H9 (cell line): ENCODE results near the gene PLCG1. TPM values are rescaled to one million over a fixed set of nuclear protein-coding genes. Genes with fewer than 3 reads are reported as not detected.

Experiments used
- DNase-seq: peaks from one replicate; pipeline ENCODE4 v3.0.0-alpha.2; 2017
- H2AFZ ChIP-seq: one replicate; pipeline ENCODE4 v1.6.1; 2013; ENCODE audit warnings: mild to moderate bottlenecking, low read length, control low read depth, moderate library complexity
- H2AK5ac ChIP-seq: 2 replicates; pipeline ENCODE4 v1.6.1; 2013; ENCODE audit warnings: low read length, control low read depth, mixed read lengths; ENCODE audit not compliant: insufficient read length
- H2BK120ac ChIP-seq: one replicate; pipeline ENCODE4 v1.6.1; 2013; ENCODE audit warnings: low read depth, mild to moderate bottlenecking, low read length, control low read depth, inconsistent platforms; ENCODE audit not compliant: poor library complexity, severe bottlenecking
- H2BK12ac ChIP-seq: 2 replicates; pipeline ENCODE4 v1.6.1; 2013; ENCODE audit warnings: low read length, control low read depth, mixed read lengths, low read depth; ENCODE audit not compliant: insufficient read length
- H2BK15ac ChIP-seq: 2 replicates; pipeline ENCODE4 v1.6.1; 2013; ENCODE audit warnings: low read depth, low read length, control low read depth
- H2BK20ac ChIP-seq: one replicate; pipeline ENCODE4 v1.6.1; 2013; ENCODE audit warnings: low read depth, mild to moderate bottlenecking, low read length, control low read depth, inconsistent platforms; ENCODE audit not compliant: poor library complexity, severe bottlenecking
- H2BK5ac ChIP-seq: 2 replicates; pipeline ENCODE4 v1.6.1; 2013; ENCODE audit warnings: low read length, control low read depth, mixed read lengths; ENCODE audit not compliant: insufficient read length
- H3K14ac ChIP-seq: 2 replicates; pipeline ENCODE4 v1.6.1; 2013; ENCODE audit warnings: low read length, control low read depth; ENCODE audit not compliant: insufficient read depth
- H3K18ac ChIP-seq: 2 replicates; pipeline ENCODE4 v1.6.1; 2013; ENCODE audit warnings: low read depth, mild to moderate bottlenecking, mixed read lengths, low read length, control low read depth; ENCODE audit not compliant: insufficient read length
- H3K23ac ChIP-seq: 2 replicates; pipeline ENCODE4 v1.6.1; 2013; ENCODE audit warnings: low read length, control low read depth, mixed read lengths, low read depth; ENCODE audit not compliant: insufficient read length
- H3K23me2 ChIP-seq: 2 replicates; pipeline ENCODE4 v1.6.1; 2013; ENCODE audit warnings: low read depth, mild to moderate bottlenecking, mixed read lengths, low read length, control low read depth; ENCODE audit not compliant: insufficient read length, poor library complexity, severe bottlenecking
- H3K27ac ChIP-seq: 2 replicates; pipeline ENCODE4 v1.5.1; 2013; ENCODE audit warnings: low read length, control low read depth, mixed read lengths, low read depth; ENCODE audit not compliant: insufficient read length
- H3K27me3 ChIP-seq: 2 replicates; pipeline ENCODE4 v1.6.1; 2013; ENCODE audit warnings: low read length, control low read depth, inconsistent platforms; ENCODE audit not compliant: insufficient read depth
- H3K4ac ChIP-seq: 2 replicates; pipeline ENCODE4 v1.6.1; 2013; ENCODE audit warnings: low read depth, mild to moderate bottlenecking, control low read depth, inconsistent platforms, low read length, moderate library complexity
- H3K4me1 ChIP-seq: 2 replicates; pipeline ENCODE4 v1.6.1; 2013; ENCODE audit warnings: low read length, control low read depth, inconsistent platforms; ENCODE audit not compliant: insufficient read depth
- H3K4me2 ChIP-seq: 2 replicates; pipeline ENCODE4 v1.6.1; 2013; ENCODE audit warnings: low read length, control low read depth, mixed read lengths; ENCODE audit not compliant: insufficient read length, insufficient read depth
- H3K56ac ChIP-seq: 2 replicates; pipeline ENCODE4 v1.6.1; 2013; ENCODE audit warnings: low read depth, mild to moderate bottlenecking, mixed read lengths, low read length, control low read depth; ENCODE audit not compliant: insufficient read length
- H3K79me1 ChIP-seq: 2 replicates; pipeline ENCODE4 v1.6.1; 2013; ENCODE audit warnings: low read depth, mild to moderate bottlenecking, moderate library complexity, low read length, control low read depth, inconsistent platforms; ENCODE audit not compliant: insufficient read depth, poor library complexity, severe bottlenecking
- H3K79me2 ChIP-seq: 2 replicates; pipeline ENCODE4 v1.6.1; 2013; ENCODE audit warnings: low read length, control low read depth, inconsistent platforms; ENCODE audit not compliant: insufficient read depth
- H3K9ac ChIP-seq: 2 replicates; pipeline ENCODE4 v1.6.1; 2013; ENCODE audit warnings: low read length, control low read depth, mixed read lengths; ENCODE audit not compliant: insufficient read length; ENCODE audit errors: extremely low read depth
- H3K9me3 ChIP-seq: one replicate; pipeline ENCODE4 v1.6.1; 2013; ENCODE audit warnings: low read depth, low read length, inconsistent platforms; ENCODE audit not compliant: control insufficient read depth
- H3T11ph ChIP-seq: one replicate; pipeline ENCODE4 v1.6.1; 2013; ENCODE audit warnings: mild to moderate bottlenecking, low read length, control low read depth, inconsistent platforms
- H4K20me1 ChIP-seq: one replicate; pipeline ENCODE4 v1.6.1; 2013; ENCODE audit not compliant: control insufficient read depth, insufficient read length, insufficient read depth
- H4K5ac ChIP-seq: 2 replicates; pipeline ENCODE4 v1.6.1; 2013; ENCODE audit warnings: low read depth, mild to moderate bottlenecking, mixed read lengths, low read length, control low read depth; ENCODE audit not compliant: insufficient read length
- H4K8ac ChIP-seq: replicated peaks from 2 replicates; pipeline ENCODE4 v1.6.1; 2013; ENCODE audit warnings: low read length, control low read depth, mixed read lengths, low read depth; ENCODE audit not compliant: insufficient read length
- H4K91ac ChIP-seq: 2 replicates; pipeline ENCODE4 v1.6.1; 2013; ENCODE audit warnings: low read depth, mild to moderate bottlenecking, moderate library complexity, mixed read lengths, low read length, control low read depth; ENCODE audit not compliant: insufficient read length
- H3K27ac Mint-ChIP-seq, 3 experiments: 2 replicates in 2 of 3; 3 replicates in 1 of 3; pipeline ENCODE4 v1.8.0; 2020 to 2021; ENCODE audit warnings: mixed read lengths in 3 of 3, mild to moderate bottlenecking in 1 of 3, moderate library complexity in 1 of 3
- H3K27me3 Mint-ChIP-seq: 2 replicates; pipeline ENCODE4 v1.8.0; 2021; ENCODE audit warnings: low read depth, mild to moderate bottlenecking, moderate library complexity, mixed read lengths
- H3K36me3 Mint-ChIP-seq, 3 experiments: 2 replicates in 2 of 3; 3 replicates in 1 of 3; pipeline ENCODE4 v1.8.0; 2020 to 2021; ENCODE audit warnings: low read depth in 3 of 3, mixed read lengths in 3 of 3; ENCODE audit not compliant: insufficient read depth in 1 of 3
- H3K4me1 Mint-ChIP-seq, 2 experiments: 2 replicates each; pipeline ENCODE4 v1.8.0; 2020; ENCODE audit warnings: mixed read lengths in 2 of 2
- H3K4me3 Mint-ChIP-seq, 2 experiments: 2 replicates in 1 of 2; 3 replicates in 1 of 2; pipeline ENCODE4 v1.8.0; 2020 to 2021; ENCODE audit warnings: mild to moderate bottlenecking in 2 of 2, mixed read lengths in 2 of 2, moderate library complexity in 1 of 2
- H3K9me3 Mint-ChIP-seq, 2 experiments: 2 replicates in 1 of 2; 3 replicates in 1 of 2; pipeline ENCODE4 v1.8.0; 2020; ENCODE audit warnings: mild to moderate bottlenecking in 2 of 2, mixed read lengths in 2 of 2, moderate library complexity in 1 of 2
- WGBS: extraction: QIAGEN DNeasy Blood & Tissue Kit; methylation state at CpG from one replicate; pipeline ENCODE4 v1.1.7; 2013; ENCODE audit warnings: missing lambda C conversion rate, low lambda C conversion rate, mixed read lengths; ENCODE audit not compliant: insufficient read length; ENCODE audit errors: extremely low coverage; 5-methylcytosine and 5-hydroxymethylcytosine counted together
- total RNA-seq: library from RNA; stranded (reverse); gene quantifications from 2 replicates; pipeline ENCODE4 v1.2.1, GENCODE V29; 2021
- TF ChIP-seq, protein P1 (sequence below): fragments of 200-600 bp; sonication (generic); conservative IDR thresholded peaks from 3 replicates; pipeline ENCODE4 v1.8.0; 2021; ENCODE audit warnings: antibody characterized with exemption, mild to moderate bottlenecking

PLCG1 gene
- total RNA-seq, 1 experiment from 2014 or later: 171 TPM

DNA sequence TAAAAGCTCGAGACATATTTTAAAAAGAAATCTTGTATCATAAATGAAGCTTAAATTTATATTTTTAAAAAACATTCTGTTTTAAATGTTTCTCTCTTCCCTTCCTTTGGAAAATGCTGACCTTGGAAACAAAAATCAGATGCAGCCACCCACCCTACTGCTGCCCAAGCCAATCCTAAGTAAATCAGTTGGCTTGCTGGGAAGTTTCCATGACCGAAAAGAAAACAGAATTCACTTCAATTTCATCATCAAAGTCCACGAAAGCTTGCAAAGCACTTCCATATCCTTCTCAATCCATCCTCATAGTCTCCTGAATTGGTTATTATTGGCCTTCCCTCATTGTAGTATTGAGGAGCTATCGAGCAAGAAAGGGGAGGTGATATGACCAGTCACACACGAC is 80.1 kb downstream of the PLCG1 start:
- no peaks in the 10 kb centered on the region for H3K79me2 ChIP-seq

More for the DNA sequence above, 80.1 kb downstream of the PLCG1 start:
- no peaks in the 10 kb centered on the region for H3K23me2 ChIP-seq
- Mint-ChIP-seq H3K4me3 (no peak overlapping the region), H3K4me1 (no peaks in the 10 kb centered on the region), H3K9me3 (no peaks in the 10 kb centered on the region), H3K36me3 (no peaks in the 10 kb centered on the region), H3K27me3 (no peaks in the 10 kb centered on the region; the same call in 1 of the 2 replicates), H3K27ac (no peak overlapping the region)
- H3T11ph ChIP-seq: no peak overlapping the region
- WGBS: no CpG with 5 or more reads among the region's 5 CpGs
- H3K14ac ChIP-seq: no peak overlapping the region
- no peak overlapping the region for H2BK15ac ChIP-seq
- no peak overlapping the region for H2AFZ ChIP-seq
- no peak overlapping the region for H3K4ac ChIP-seq
- no peaks in the 10 kb centered on the region for H3K4me1 ChIP-seq
- H2BK5ac ChIP-seq: no peak overlapping the region
- H3K23ac ChIP-seq: no peak overlapping the region
- no peak overlapping the region for H2BK120ac ChIP-seq
- H4K5ac ChIP-seq: no peak overlapping the region
- H4K20me1 ChIP-seq: no peaks in the 10 kb centered on the region
- no peaks in the 10 kb centered on the region for H3K9me3 ChIP-seq
- H3K18ac ChIP-seq: no peak overlapping the region
- H3K56ac ChIP-seq: no peak overlapping the region
- no peak overlapping the region for H3K4me2 ChIP-seq
- no peak overlapping the region for H3K9ac ChIP-seq
- no peak for DNase-seq
- H2BK12ac ChIP-seq: no peak overlapping the region
- H2AK5ac ChIP-seq: no peak overlapping the region
- H3K27me3 ChIP-seq: no peaks in the 10 kb centered on the region
- TF ChIP-seq, protein P1, sequence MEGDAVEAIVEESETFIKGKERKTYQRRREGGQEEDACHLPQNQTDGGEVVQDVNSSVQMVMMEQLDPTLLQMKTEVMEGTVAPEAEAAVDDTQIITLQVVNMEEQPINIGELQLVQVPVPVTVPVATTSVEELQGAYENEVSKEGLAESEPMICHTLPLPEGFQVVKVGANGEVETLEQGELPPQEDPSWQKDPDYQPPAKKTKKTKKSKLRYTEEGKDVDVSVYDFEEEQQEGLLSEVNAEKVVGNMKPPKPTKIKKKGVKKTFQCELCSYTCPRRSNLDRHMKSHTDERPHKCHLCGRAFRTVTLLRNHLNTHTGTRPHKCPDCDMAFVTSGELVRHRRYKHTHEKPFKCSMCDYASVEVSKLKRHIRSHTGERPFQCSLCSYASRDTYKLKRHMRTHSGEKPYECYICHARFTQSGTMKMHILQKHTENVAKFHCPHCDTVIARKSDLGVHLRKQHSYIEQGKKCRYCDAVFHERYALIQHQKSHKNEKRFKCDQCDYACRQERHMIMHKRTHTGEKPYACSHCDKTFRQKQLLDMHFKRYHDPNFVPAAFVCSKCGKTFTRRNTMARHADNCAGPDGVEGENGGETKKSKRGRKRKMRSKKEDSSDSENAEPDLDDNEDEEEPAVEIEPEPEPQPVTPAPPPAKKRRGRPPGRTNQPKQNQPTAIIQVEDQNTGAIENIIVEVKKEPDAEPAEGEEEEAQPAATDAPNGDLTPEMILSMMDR: no peak
- H2BK20ac ChIP-seq: no peak overlapping the region
- H3K79me1 ChIP-seq: no peaks in the 10 kb centered on the region
- no peak overlapping the region for H4K8ac ChIP-seq
- H3K27ac ChIP-seq: no peak overlapping the region
- no peak overlapping the region for H4K91ac ChIP-seq
